Measurements from ENCODE around the gene CD36.

GRCh38 chr7:80649011-80649410 lies 10.6 kb downstream of the CD36 start:
- TF ChIP-seq CTCF (IDR thresholded peaks at IDR 0.05): no peak
- TF ChIP-seq POLR2A (IDR thresholded peaks at IDR 0.05): no peak

Data from prostate gland (tissue), 2 donors.